ENCODE measurements around the gene ZG16B. TPM values are rescaled to one million over a fixed set of nuclear protein-coding genes. Genes with fewer than 3 reads are reported as not detected.

The ZG16B gene
- total and polyA plus RNA-seq, 4 donors = 0.32 to 2.4 (median 0.46) TPM

DNA sequence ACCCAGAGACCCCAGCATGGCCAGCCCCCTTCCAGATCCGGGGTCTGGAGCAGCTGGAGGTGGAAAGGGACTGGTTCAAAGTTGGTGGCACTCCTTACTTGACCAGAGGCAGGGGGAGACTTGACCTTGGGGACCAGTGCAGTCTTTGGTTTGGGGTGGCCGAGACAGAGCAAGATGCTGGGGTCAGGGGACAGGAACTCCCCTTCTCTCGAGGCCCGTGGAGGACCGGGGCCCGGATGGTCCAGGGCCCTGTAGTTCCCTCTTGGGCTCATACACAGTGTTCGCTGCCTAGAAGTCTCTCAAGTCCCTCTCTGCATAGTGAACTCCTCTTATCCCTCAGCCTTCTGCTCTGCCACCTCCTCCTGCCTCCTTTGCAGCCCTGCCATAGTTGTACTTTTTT lies 42.1 kb upstream of the ZG16B start:
- Histone ChIP-seq H3K27ac (ENCODE audit: low read depth, low read length) (no peak overlapping the region), H3K9me3 (ENCODE audit: control insufficient read depth, insufficient read depth, low read length) (no peaks in the 10 kb centered on the region), H3K4me1 (ENCODE audit: control insufficient read depth, insufficient read depth, low read length) (peaks cover 18% of the 10 kb centered on the region), H3K27me3 (ENCODE audit: control insufficient read depth, insufficient read depth, low read length) (peaks cover 36% of the 10 kb centered on the region), H3K36me3 (ENCODE audit: control insufficient read depth, insufficient read depth, low read length) (no peaks in the 10 kb centered on the region), H3K4me3 (ENCODE audit: low read depth, low read length) (no peak overlapping the region)
- 63% methylated on average over 7 of the region's 7 CpGs for WGBS (ENCODE audit: insufficient coverage)
- DNase-seq (ENCODE audit: low read depth in 4 of 6, low spot score in 6 of 6) = no peak

DNA sequence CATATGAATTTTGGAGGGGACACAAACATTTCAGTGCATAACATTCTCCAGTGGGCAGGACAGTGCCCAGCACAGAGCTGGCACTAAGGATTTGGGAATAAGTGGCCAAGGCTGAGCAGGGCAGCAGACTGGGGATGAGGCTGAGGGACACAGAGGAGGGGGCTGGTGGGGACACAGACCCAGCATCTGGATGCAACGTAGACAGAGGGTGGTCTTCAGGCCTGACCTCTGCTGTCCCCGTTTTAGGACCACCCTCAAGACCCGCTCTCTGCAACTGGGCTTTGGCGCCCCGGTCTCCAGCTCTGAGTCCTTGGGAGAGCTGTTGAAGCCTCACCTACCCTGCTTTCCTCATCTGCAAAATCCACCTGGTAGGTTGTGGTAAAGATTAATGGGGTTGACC lies 39.5 kb upstream of the ZG16B start:
- H3K27ac ChIP-seq (ENCODE audit: low read depth, low read length) = no peak overlapping the region
- H3K4me3 ChIP-seq (ENCODE audit: low read depth, low read length) = no peak overlapping the region
- WGBS (ENCODE audit: insufficient coverage) = 91% methylated on average over 5 of the region's 5 CpGs
- H3K4me1 ChIP-seq (ENCODE audit: control insufficient read depth, insufficient read depth, low read length) = peaks cover 9% of the 10 kb centered on the region
- no peaks in the 10 kb centered on the region for H3K9me3 ChIP-seq (ENCODE audit: control insufficient read depth, insufficient read depth, low read length)
- no peaks in the 10 kb centered on the region for H3K36me3 ChIP-seq (ENCODE audit: control insufficient read depth, insufficient read depth, low read length)
- peaks cover 18% of the 10 kb centered on the region for H3K27me3 ChIP-seq (ENCODE audit: control insufficient read depth, insufficient read depth, low read length)
- DNase-seq (ENCODE audit: low read depth in 4 of 6, low spot score in 6 of 6) = no peak

- Histone ChIP-seq H3K4me3 (ENCODE audit: low read depth, low read length) (no peak overlapping the region), H3K27me3 (ENCODE audit: control insufficient read depth, insufficient read depth, low read length) (peaks cover 13% of the 10 kb centered on the region), H3K27ac (ENCODE audit: low read depth, low read length) (no peak overlapping the region), H3K4me1 (ENCODE audit: control insufficient read depth, insufficient read depth, low read length) (peaks cover 9% of the 10 kb centered on the region), H3K9me3 (ENCODE audit: control insufficient read depth, insufficient read depth, low read length) (no peaks in the 10 kb centered on the region), H3K36me3 (ENCODE audit: control insufficient read depth, insufficient read depth, low read length) (no peaks in the 10 kb centered on the region)
- DNase-seq (ENCODE audit: low read depth in 4 of 6, low spot score in 6 of 6) = no peak
- 62% methylated on average over 4 of the region's 8 CpGs for WGBS (ENCODE audit: insufficient coverage)
Observed at GRCh38 chr16:2791174-2791573, 38.9 kb upstream of the ZG16B start.

DNA sequence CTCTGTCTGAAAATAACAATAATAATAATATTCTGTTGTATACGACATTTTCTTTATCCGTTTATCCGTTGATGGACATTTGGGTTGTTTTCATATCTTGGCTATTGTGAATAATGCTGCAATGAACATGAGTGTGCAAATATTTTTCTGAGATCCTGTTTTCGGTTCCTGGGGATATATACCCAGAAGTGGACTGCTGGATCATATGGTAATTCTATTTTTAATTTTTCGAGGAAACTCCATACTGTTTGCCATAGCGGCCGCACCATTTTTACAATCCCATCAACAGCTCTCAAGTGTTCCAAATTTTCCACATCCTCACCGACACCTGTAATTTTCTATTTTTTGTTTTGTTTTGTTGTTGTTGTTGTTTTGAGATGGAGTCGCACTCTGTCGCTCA lies 37.2 kb upstream of the ZG16B start:
- DNase-seq (ENCODE audit: low read depth in 4 of 6, low spot score in 6 of 6) = no peak
- peaks cover under 1% of the 10 kb centered on the region for H3K4me1 ChIP-seq (ENCODE audit: control insufficient read depth, insufficient read depth, low read length)
- 90% methylated on average over 2 of the region's 10 CpGs for WGBS (ENCODE audit: insufficient coverage)
- H3K36me3 ChIP-seq (ENCODE audit: control insufficient read depth, insufficient read depth, low read length) = no peaks in the 10 kb centered on the region
- peaks cover 5% of the 10 kb centered on the region for H3K27me3 ChIP-seq (ENCODE audit: control insufficient read depth, insufficient read depth, low read length)
- H3K27ac ChIP-seq (ENCODE audit: low read depth, low read length) = no peak overlapping the region
- no peaks in the 10 kb centered on the region for H3K9me3 ChIP-seq (ENCODE audit: control insufficient read depth, insufficient read depth, low read length)
- no peak overlapping the region for H3K4me3 ChIP-seq (ENCODE audit: low read depth, low read length)

GRCh38 chr16:2795395-2796143 lies 34.5 kb upstream of the ZG16B start:
- Histone ChIP-seq H3K4me1 (ENCODE audit: control insufficient read depth, insufficient read depth, low read length) (no peaks in the 10 kb centered on the region), H3K4me3 (ENCODE audit: low read depth, low read length) (no peak overlapping the region), H3K27me3 (ENCODE audit: control insufficient read depth, insufficient read depth, low read length) (peaks cover under 1% of the 10 kb centered on the region), H3K27ac (ENCODE audit: low read depth, low read length) (no peak overlapping the region), H3K9me3 (ENCODE audit: control insufficient read depth, insufficient read depth, low read length) (no peaks in the 10 kb centered on the region), H3K36me3 (ENCODE audit: control insufficient read depth, insufficient read depth, low read length) (no peaks in the 10 kb centered on the region)
- DNase-seq (ENCODE audit: low read depth in 4 of 6, low spot score in 6 of 6) = no peak
- WGBS (ENCODE audit: insufficient coverage) = 54% methylated on average over 3 of the region's 7 CpGs

GRCh38 chr16:2798723-2799204 lies 31.3 kb upstream of the ZG16B start:
- Histone ChIP-seq H3K27ac (ENCODE audit: low read depth, low read length) (no peak overlapping the region), H3K27me3 (ENCODE audit: control insufficient read depth, insufficient read depth, low read length) (no peaks in the 10 kb centered on the region), H3K9me3 (ENCODE audit: control insufficient read depth, insufficient read depth, low read length) (peaks cover 1% of the 10 kb centered on the region), H3K4me1 (ENCODE audit: control insufficient read depth, insufficient read depth, low read length) (no peaks in the 10 kb centered on the region), H3K36me3 (ENCODE audit: control insufficient read depth, insufficient read depth, low read length) (no peaks in the 10 kb centered on the region), H3K4me3 (ENCODE audit: low read depth, low read length) (no peak overlapping the region)
- 82% methylated on average over 37 of the region's 39 CpGs for WGBS (ENCODE audit: insufficient coverage)
- DNase-seq (ENCODE audit: low read depth in 4 of 6, low spot score in 6 of 6) = no peak

GRCh38 chr16:2799205-2799858 lies 30.8 kb upstream of the ZG16B start:
- Histone ChIP-seq H3K27ac (ENCODE audit: low read depth, low read length) (no peak overlapping the region), H3K9me3 (ENCODE audit: control insufficient read depth, insufficient read depth, low read length) (peaks cover 6% of the 10 kb centered on the region), H3K4me1 (ENCODE audit: control insufficient read depth, insufficient read depth, low read length) (no peaks in the 10 kb centered on the region), H3K36me3 (ENCODE audit: control insufficient read depth, insufficient read depth, low read length) (no peaks in the 10 kb centered on the region), H3K4me3 (ENCODE audit: low read depth, low read length) (no peak overlapping the region), H3K27me3 (ENCODE audit: control insufficient read depth, insufficient read depth, low read length) (no peaks in the 10 kb centered on the region)
- 86% methylated on average over 12 of the region's 21 CpGs for WGBS (ENCODE audit: insufficient coverage)
- no peak for DNase-seq (ENCODE audit: low read depth in 4 of 6, low spot score in 6 of 6)

DNA sequence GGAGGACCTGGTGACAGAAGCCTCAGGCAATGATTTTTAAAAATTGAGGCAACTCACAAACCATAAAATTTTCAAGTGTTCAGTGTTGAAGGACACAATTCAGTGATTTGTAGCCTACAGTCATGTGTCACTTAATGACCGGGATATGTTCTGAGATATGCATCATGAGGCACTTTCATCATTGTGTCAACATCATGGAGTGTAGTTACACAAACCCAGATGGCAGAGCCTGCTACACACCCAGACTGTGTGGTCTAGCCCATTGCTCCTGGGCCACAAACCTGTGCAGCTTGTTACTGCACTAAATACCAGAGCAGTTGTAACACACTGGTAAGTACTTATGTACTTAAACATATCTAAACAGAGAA lies 30.3 kb upstream of the ZG16B start:
- no peaks in the 10 kb centered on the region for H3K36me3 ChIP-seq (ENCODE audit: control insufficient read depth, insufficient read depth, low read length)
- WGBS (ENCODE audit: insufficient coverage) = 86% methylated on average over 1 of the region's 1 CpG

GRCh38 chr16:2803545-2804195 lies 26.4 kb upstream of the ZG16B start:
- H3K4me1 ChIP-seq (ENCODE audit: control insufficient read depth, insufficient read depth, low read length) = no peaks in the 10 kb centered on the region
- no peak overlapping the region for H3K27ac ChIP-seq (ENCODE audit: low read depth, low read length)
- H3K9me3 ChIP-seq (ENCODE audit: control insufficient read depth, insufficient read depth, low read length) = peaks cover 6% of the 10 kb centered on the region
- H3K36me3 ChIP-seq (ENCODE audit: control insufficient read depth, insufficient read depth, low read length) = no peaks in the 10 kb centered on the region
- peaks cover 4% of the 10 kb centered on the region for H3K27me3 ChIP-seq (ENCODE audit: control insufficient read depth, insufficient read depth, low read length)
- H3K4me3 ChIP-seq (ENCODE audit: low read depth, low read length) = no peak overlapping the region
- WGBS (ENCODE audit: insufficient coverage) = no CpG with 5 or more reads among the region's 3 CpGs
- no peak for DNase-seq (ENCODE audit: low read depth in 4 of 6, low spot score in 6 of 6)

More for the DNA sequence above, 30.3 kb upstream of the ZG16B start:
- no peak overlapping the region for H3K27ac ChIP-seq (ENCODE audit: low read depth, low read length)
- H3K27me3 ChIP-seq (ENCODE audit: control insufficient read depth, insufficient read depth, low read length) = no peaks in the 10 kb centered on the region
- DNase-seq (ENCODE audit: low read depth in 4 of 6, low spot score in 6 of 6) = no peak
- H3K4me1 ChIP-seq (ENCODE audit: control insufficient read depth, insufficient read depth, low read length) = no peaks in the 10 kb centered on the region
- H3K9me3 ChIP-seq (ENCODE audit: control insufficient read depth, insufficient read depth, low read length) = peaks cover 6% of the 10 kb centered on the region
- no peak overlapping the region for H3K4me3 ChIP-seq (ENCODE audit: low read depth, low read length)
